ENCODE results near the gene XRCC1. TPM values are rescaled to one million over a fixed set of nuclear protein-coding genes. Genes with fewer than 3 reads are reported as not detected.

XRCC1 gene
- total and polyA plus RNA-seq, 2 experiments from 2014 or later, result 26.7 to 28.0 TPM

DNA sequence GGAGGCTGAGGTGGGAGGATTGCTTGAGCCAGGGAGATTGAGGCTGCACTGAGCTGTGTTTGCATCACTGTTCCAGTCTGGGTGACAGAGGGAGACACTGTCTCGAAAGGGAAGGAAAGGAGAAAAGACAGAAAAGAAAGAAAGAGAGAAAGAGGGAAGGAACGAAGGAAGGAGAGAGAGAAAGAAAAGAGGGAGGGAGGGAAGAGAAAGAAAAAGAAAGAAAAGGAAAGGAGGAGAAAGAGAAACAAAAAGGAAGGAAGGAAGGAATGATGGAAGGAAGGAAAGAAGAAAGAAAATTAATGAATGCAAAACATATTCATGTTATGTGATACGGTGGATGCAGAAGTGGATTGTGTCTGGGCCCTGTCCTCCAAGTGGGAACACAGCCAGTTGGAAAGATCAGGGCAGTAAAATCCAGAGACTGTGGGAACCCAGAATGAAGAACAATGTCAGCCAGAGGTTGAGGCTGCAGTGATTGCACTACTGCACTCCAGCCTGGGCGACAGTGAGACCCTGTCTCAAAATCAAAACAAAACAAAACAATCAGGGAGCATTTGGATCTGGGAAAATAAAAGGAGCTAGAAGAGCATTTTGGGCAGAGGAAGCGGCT is 77.0 kb downstream of the XRCC1 start:
- H3K4me3 ChIP-seq, result no peak overlapping the region
- H3K9me2 ChIP-seq (ENCODE audit: insufficient read depth), result no peaks in the 10 kb centered on the region
- H3K9me3 ChIP-seq (ENCODE audit: low read depth), result no peaks in the 10 kb centered on the region
- no peaks in the 10 kb centered on the region for H3K79me2 ChIP-seq (ENCODE audit: insufficient read depth)
- no peak overlapping the region for H3K27ac ChIP-seq
- no peaks in the 10 kb centered on the region for H3K36me3 ChIP-seq (ENCODE audit: low read depth)
- in situ Hi-C loops (cut with MboI), result no loop called here
- 81 to 82% methylated on average over 5 of the region's 5 CpGs for WGBS, 2 experiments (ENCODE audit: low coverage in 1 of 2, low lambda C conversion rate in 2 of 2, missing lambda C conversion rate in 2 of 2)
- no peaks in the 10 kb centered on the region for H3F3A ChIP-seq (ENCODE audit: insufficient read depth)
- no peaks in the 10 kb centered on the region for H3K4me1 ChIP-seq (ENCODE audit: insufficient read depth)
- TF ChIP-seq EZH2phosphoT487 (IDR thresholded peaks at IDR 0.05; ENCODE audit: insufficient read depth, low read depth) (no peak), EZH2 (IDR thresholded peaks at IDR 0.05; ENCODE audit: insufficient read depth, poor library complexity, severe bottlenecking) (no peak)
- H4K20me1 ChIP-seq (ENCODE audit: insufficient read depth), result no peaks in the 10 kb centered on the region
- no peak overlapping the region for H3K4me2 ChIP-seq (ENCODE audit: unreplicated experiment)
- no peak overlapping the region for H3K9ac ChIP-seq
- no peaks in the 10 kb centered on the region for H3K27me3 ChIP-seq (replicated peaks; ENCODE audit: insufficient read depth)
- no peak overlapping the region for H2AFZ ChIP-seq
- DNase-seq, result no peak

DNA sequence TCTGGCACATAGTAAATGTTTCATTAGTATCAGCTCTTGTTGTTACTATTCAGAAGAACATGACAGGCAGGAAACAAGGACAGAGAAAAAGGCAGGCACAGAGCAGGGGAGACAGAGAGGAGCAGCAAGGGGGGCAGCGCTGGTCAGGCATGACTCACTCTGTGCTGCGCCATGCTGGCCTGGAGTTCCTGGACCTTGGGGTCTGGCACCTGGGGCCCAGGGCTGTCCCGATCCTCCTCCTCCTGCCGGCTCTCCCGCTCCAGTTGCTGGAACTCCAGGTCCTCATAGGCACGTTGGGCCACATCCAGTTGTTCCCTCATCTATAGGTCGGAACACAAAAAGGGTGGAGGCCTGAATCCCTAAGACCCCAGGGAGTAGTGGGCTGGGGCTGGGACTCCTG is 78.4 kb downstream of the XRCC1 start:
- no peaks in the 10 kb centered on the region for H3F3A ChIP-seq (ENCODE audit: insufficient read depth)
- no peak overlapping the region for H3K4me2 ChIP-seq (ENCODE audit: unreplicated experiment)
- no peaks in the 10 kb centered on the region for H3K4me1 ChIP-seq (ENCODE audit: insufficient read depth)
- H3K9me3 ChIP-seq (ENCODE audit: low read depth), result no peaks in the 10 kb centered on the region
- H3K9me2 ChIP-seq (ENCODE audit: insufficient read depth), result no peaks in the 10 kb centered on the region
- no peaks in the 10 kb centered on the region for H3K79me2 ChIP-seq (ENCODE audit: insufficient read depth)
- in situ Hi-C loops (cut with MboI), result no loop called here
- H3K27ac ChIP-seq, result no peak overlapping the region
- no peaks in the 10 kb centered on the region for H4K20me1 ChIP-seq (ENCODE audit: insufficient read depth)
- DNase-seq, result no peak
- no peak overlapping the region for H3K9ac ChIP-seq
- no peak overlapping the region for H2AFZ ChIP-seq
- TF ChIP-seq EZH2 (IDR thresholded peaks at IDR 0.05; ENCODE audit: insufficient read depth, poor library complexity, severe bottlenecking), result no peak
- no peak for TF ChIP-seq EZH2phosphoT487 (IDR thresholded peaks at IDR 0.05; ENCODE audit: insufficient read depth, low read depth)
- H3K4me3 ChIP-seq, result no peak overlapping the region
- no peaks in the 10 kb centered on the region for H3K36me3 ChIP-seq (ENCODE audit: low read depth)
- WGBS, 2 experiments (ENCODE audit: low coverage in 1 of 2, low lambda C conversion rate in 2 of 2, missing lambda C conversion rate in 2 of 2), result 94 to 96% methylated on average over 6 to 7 of the region's 7 CpGs
- H3K27me3 ChIP-seq (replicated peaks; ENCODE audit: insufficient read depth), result no peaks in the 10 kb centered on the region

DNA sequence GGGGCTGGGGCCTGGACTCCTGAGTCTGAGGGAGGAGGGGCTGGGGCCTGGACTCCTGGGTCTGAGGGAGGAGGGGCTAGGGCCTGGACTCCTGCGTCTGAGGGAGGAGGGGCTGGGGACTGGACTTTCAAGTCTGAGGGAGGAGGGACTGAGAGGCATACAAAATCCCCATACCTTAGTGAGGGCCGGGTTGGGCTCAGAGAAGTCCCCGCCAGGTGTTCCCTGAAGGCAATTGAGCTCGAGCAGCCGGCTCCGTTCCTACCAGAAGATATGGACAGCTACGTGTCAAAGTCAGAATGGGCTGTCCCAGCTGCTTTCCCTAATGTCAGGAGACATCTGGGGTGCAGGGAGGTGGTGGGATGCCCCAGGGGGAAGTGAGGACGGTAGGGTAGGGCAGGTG is 80.2 kb downstream of the XRCC1 start:
- no peaks in the 10 kb centered on the region for H3K9me3 ChIP-seq (ENCODE audit: low read depth)
- no peaks in the 10 kb centered on the region for H3F3A ChIP-seq (ENCODE audit: insufficient read depth)
- no peak for DNase-seq
- H3K36me3 ChIP-seq (ENCODE audit: low read depth), result no peaks in the 10 kb centered on the region
- no peaks in the 10 kb centered on the region for H3K27me3 ChIP-seq (replicated peaks; ENCODE audit: insufficient read depth)
- H3K27ac ChIP-seq, result no peak overlapping the region
- H3K4me2 ChIP-seq (ENCODE audit: unreplicated experiment), result no peak overlapping the region
- 70 to 80% methylated on average over 7 to 8 of the region's 8 CpGs for WGBS, 2 experiments (ENCODE audit: low coverage in 1 of 2, low lambda C conversion rate in 2 of 2, missing lambda C conversion rate in 2 of 2)
- no peaks in the 10 kb centered on the region for H3K79me2 ChIP-seq (ENCODE audit: insufficient read depth)
- H2AFZ ChIP-seq, result no peak overlapping the region
- no peak overlapping the region for H3K4me3 ChIP-seq
- no peaks in the 10 kb centered on the region for H3K4me1 ChIP-seq (ENCODE audit: insufficient read depth)
- in situ Hi-C loops (cut with MboI), result no loop called here
- H3K9me2 ChIP-seq (ENCODE audit: insufficient read depth), result no peaks in the 10 kb centered on the region
- H4K20me1 ChIP-seq (ENCODE audit: insufficient read depth), result no peaks in the 10 kb centered on the region
- no peak for TF ChIP-seq EZH2 (IDR thresholded peaks at IDR 0.05; ENCODE audit: insufficient read depth, poor library complexity, severe bottlenecking)
- H3K9ac ChIP-seq, result no peak overlapping the region

Other genes starting within 250 kb of the XRCC1 start
- gene CD177, start 221.8 kb downstream of the XRCC1 start, total RNA-seq (2014; rRNA removed; shearing (Covaris generic)), result 0.32 and 1.1 TPM in 2 replicates
- gene CD177, start 221.8 kb downstream of the XRCC1 start, polyA plus RNA-seq (2016; fragmentation: Nextera tagmentation; extraction: Ambion mirVana), result 0.36 and 0.38 TPM in 2 replicates
- not detected in 2 replicates for gene TEX101, start 160.6 kb downstream of the XRCC1 start, total RNA-seq (2014; rRNA removed; shearing (Covaris generic))
- gene TEX101, start 160.6 kb downstream of the XRCC1 start, polyA plus RNA-seq (2016; fragmentation: Nextera tagmentation; extraction: Ambion mirVana), result not detected in 2 replicates
- gene LYPD3, start 109.9 kb downstream of the XRCC1 start, total RNA-seq (2014; rRNA removed; shearing (Covaris generic)), result not detected in 2 replicates
- 0.22 and 0.28 TPM in 2 replicates for gene LYPD3, start 109.9 kb downstream of the XRCC1 start, polyA plus RNA-seq (2016; fragmentation: Nextera tagmentation; extraction: Ambion mirVana)
- 5.6 and 8.9 TPM in 2 replicates for gene PHLDB3, start 70.8 kb downstream of the XRCC1 start, total RNA-seq (2014; rRNA removed; shearing (Covaris generic))
- gene PHLDB3, start 70.8 kb downstream of the XRCC1 start, polyA plus RNA-seq (2016; fragmentation: Nextera tagmentation; extraction: Ambion mirVana), result 3.9 and 4.6 TPM in 2 replicates
- 71.1 and 100.0 TPM in 2 replicates for gene ETHE1, start 48.3 kb downstream of the XRCC1 start, total RNA-seq (2014; rRNA removed; shearing (Covaris generic))
- gene ETHE1, start 48.3 kb downstream of the XRCC1 start, polyA plus RNA-seq (2016; fragmentation: Nextera tagmentation; extraction: Ambion mirVana), result 70.8 and 75.4 TPM in 2 replicates
- gene ZNF575, start 42.3 kb downstream of the XRCC1 start, total RNA-seq (2014; rRNA removed; shearing (Covaris generic)), result 0.22 TPM in 1 of 2 replicates, not detected in the other
- gene ZNF575, start 42.3 kb downstream of the XRCC1 start, polyA plus RNA-seq (2016; fragmentation: Nextera tagmentation; extraction: Ambion mirVana), result 3.1 and 3.9 TPM in 2 replicates
- gene PINLYP, start 274 bp upstream of the XRCC1 start, total RNA-seq (2014; rRNA removed; shearing (Covaris generic)), result 1.8 TPM in 1 of 2 replicates, not detected in the other
- gene PINLYP, start 274 bp upstream of the XRCC1 start, polyA plus RNA-seq (2016; fragmentation: Nextera tagmentation; extraction: Ambion mirVana), result 1.3 and 2.5 TPM in 2 replicates
- gene IRGQ, start 20.6 kb upstream of the XRCC1 start, total RNA-seq (2014; rRNA removed; shearing (Covaris generic)), result 19.9 and 25.5 TPM in 2 replicates
- 5.7 and 6.0 TPM in 2 replicates for gene IRGQ, start 20.6 kb upstream of the XRCC1 start, polyA plus RNA-seq (2016; fragmentation: Nextera tagmentation; extraction: Ambion mirVana)
- gene ZNF576, start 21.1 kb upstream of the XRCC1 start, total RNA-seq (2014; rRNA removed; shearing (Covaris generic)), result 11.7 and 14.4 TPM in 2 replicates
- gene ZNF576, start 21.1 kb upstream of the XRCC1 start, polyA plus RNA-seq (2016; fragmentation: Nextera tagmentation; extraction: Ambion mirVana), result 19.3 and 22.2 TPM in 2 replicates
- gene SRRM5, start 36.6 kb upstream of the XRCC1 start, total RNA-seq (2014; rRNA removed; shearing (Covaris generic)), result not detected in 2 replicates
- not detected in 2 replicates for gene SRRM5, start 36.6 kb upstream of the XRCC1 start, polyA plus RNA-seq (2016; fragmentation: Nextera tagmentation; extraction: Ambion mirVana)
- 24.0 and 36.0 TPM in 2 replicates for gene ZNF428, start 44.1 kb upstream of the XRCC1 start, total RNA-seq (2014; rRNA removed; shearing (Covaris generic))
- 25.6 and 29.7 TPM in 2 replicates for gene ZNF428, start 44.1 kb upstream of the XRCC1 start, polyA plus RNA-seq (2016; fragmentation: Nextera tagmentation; extraction: Ambion mirVana)
- gene CADM4, start 64.3 kb upstream of the XRCC1 start, total RNA-seq (2014; rRNA removed; shearing (Covaris generic)), result 1.0 and 1.7 TPM in 2 replicates
- gene CADM4, start 64.3 kb upstream of the XRCC1 start, polyA plus RNA-seq (2016; fragmentation: Nextera tagmentation; extraction: Ambion mirVana), result 0.14 and 0.27 TPM in 2 replicates
- 100 and 118 TPM in 2 replicates for gene PLAUR, start 94.6 kb upstream of the XRCC1 start, total RNA-seq (2014; rRNA removed; shearing (Covaris generic))
- 125 and 139 TPM in 2 replicates for gene PLAUR, start 94.6 kb upstream of the XRCC1 start, polyA plus RNA-seq (2016; fragmentation: Nextera tagmentation; extraction: Ambion mirVana)
- gene IRGC, start 140.5 kb upstream of the XRCC1 start, total RNA-seq (2014; rRNA removed; shearing (Covaris generic)), result not detected in 2 replicates
- not detected in 2 replicates for gene IRGC, start 140.5 kb upstream of the XRCC1 start, polyA plus RNA-seq (2016; fragmentation: Nextera tagmentation; extraction: Ambion mirVana)
- 11.5 and 13.0 TPM in 2 replicates for gene SMG9, start 179.4 kb upstream of the XRCC1 start, total RNA-seq (2014; rRNA removed; shearing (Covaris generic))
- 23.2 and 25.7 TPM in 2 replicates for gene SMG9, start 179.4 kb upstream of the XRCC1 start, polyA plus RNA-seq (2016; fragmentation: Nextera tagmentation; extraction: Ambion mirVana)
- 8.7 and 13.7 TPM in 2 replicates for gene KCNN4, start 205.4 kb upstream of the XRCC1 start, total RNA-seq (2014; rRNA removed; shearing (Covaris generic))
- 9.4 and 11.9 TPM in 2 replicates for gene KCNN4, start 205.4 kb upstream of the XRCC1 start, polyA plus RNA-seq (2016; fragmentation: Nextera tagmentation; extraction: Ambion mirVana)
- 0.32 and 0.76 TPM in 2 replicates for gene LYPD5, start 226.9 kb upstream of the XRCC1 start, total RNA-seq (2014; rRNA removed; shearing (Covaris generic))
- gene LYPD5, start 226.9 kb upstream of the XRCC1 start, polyA plus RNA-seq (2016; fragmentation: Nextera tagmentation; extraction: Ambion mirVana), result 1.1 and 1.4 TPM in 2 replicates